B cell (primary cell): ENCODE data around the gene ADAMTS10.

Experiments
- CTCF ChIP-seq: fragments of 200-600 bp; IDR thresholded peaks from one replicate; pipeline ENCODE4 v1.8.0; 2022; ENCODE audit warnings: antibody characterized with exemption, mild to moderate bottlenecking
- EZH2 ChIP-seq: IDR thresholded peaks from 2 replicates; pipeline ENCODE4 v1.6.1; 2012; ENCODE audit warnings: borderline replicate concordance, low read depth, mild to moderate bottlenecking, moderate library complexity, low read length; ENCODE audit not compliant: insufficient read depth, poor library complexity, severe bottlenecking

DNA sequence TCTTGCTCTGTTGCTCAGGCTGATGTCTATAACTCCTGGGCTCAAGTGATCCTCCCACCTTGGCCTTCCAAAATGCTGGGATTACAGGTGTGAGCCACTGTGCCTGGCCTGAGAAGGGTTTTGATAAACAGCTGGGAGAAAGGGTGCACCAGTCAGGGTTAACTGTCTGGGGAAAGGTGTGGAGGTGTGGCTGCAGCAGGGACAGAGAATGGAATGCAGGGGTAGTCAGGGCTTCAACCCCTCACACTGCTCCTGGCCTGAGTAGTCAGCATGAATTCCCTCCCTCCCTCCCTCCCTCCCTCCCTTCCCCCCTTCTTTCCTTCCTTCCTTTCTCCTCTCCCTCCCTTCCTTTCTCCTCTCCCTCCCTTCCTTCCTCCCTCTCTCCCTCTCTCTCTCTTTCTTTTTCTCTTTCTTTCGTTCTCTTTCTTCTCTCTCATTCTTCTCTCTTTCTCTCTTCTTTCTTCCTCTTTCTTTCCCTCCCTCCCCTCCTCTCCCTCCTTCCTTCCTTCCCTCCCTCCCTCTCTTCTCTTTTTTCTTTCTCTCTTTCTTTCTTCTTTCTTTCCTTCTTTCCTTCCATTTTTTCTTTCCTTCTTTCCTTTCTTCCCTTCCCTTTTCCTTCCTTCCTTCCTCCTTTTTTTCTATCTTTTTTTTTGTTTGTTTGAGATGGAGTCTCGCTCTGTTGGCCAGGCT lies 49.3 kb downstream of the ADAMTS10 start:
- TF ChIP-seq CTCF (no peak), EZH2 (no peak)
